PC-3 (cell line): ENCODE measurements around the gene PELI1. TPM values are rescaled to one million over a fixed set of nuclear protein-coding genes. Genes with fewer than 3 reads are reported as not detected.

Experiments used
- ATAC-seq: fragments of 200-7000 bp; cut with Tn5 transposase; 2 replicates; pipeline ENCODE4 v1.9.1; 2020; ENCODE audit warnings: mild to moderate bottlenecking, moderate library complexity
- BruUV-seq: library from RNA; stranded (reverse); fragments of 400-500 nt; replicated peaks from 2 replicates; lab custom pipeline; 2021; lab: Mats Ljungman, UMichigan
- CTCF ChIA-PET: fragments of 300-600 bp; sonication (Branson Sonifier 250); formaldehyde crosslinking; loops from one replicate; lab custom pipeline; 2022; ENCODE audit warnings: antibody characterized with exemption; lab: Charles Lee
- POLR2A ChIA-PET: fragments of 300-600 bp; sonication (Branson Sonifier 250); formaldehyde crosslinking; loops from one replicate; lab custom pipeline; 2022; ENCODE audit warnings: antibody characterized with exemption; ENCODE audit not compliant: unreplicated experiment; lab: Charles Lee
- DNase-seq: peaks from one replicate; pipeline ENCODE4 v3.0.0-alpha.2; 2015
- H2AFZ ChIP-seq: fragments of 300-600 bp; sonication (generic); 2 replicates; pipeline ENCODE4 v1.6.0; 2016; ENCODE audit warnings: antibody characterized with exemption, low read length
- H3F3A ChIP-seq: fragments of 300-600 bp; sonication (generic); one replicate; pipeline ENCODE4 v1.6.0; 2017; ENCODE audit warnings: antibody characterized with exemption, low read length, control low read depth, mild to moderate bottlenecking; ENCODE audit not compliant: unreplicated experiment
- H3K27ac ChIP-seq: fragments of 300-600 bp; sonication (generic); 2 replicates; pipeline ENCODE4 v1.5.1; 2016; ENCODE audit warnings: mild to moderate bottlenecking, low read length
- H3K27me3 ChIP-seq: fragments of 300-600 bp; sonication (generic); 2 replicates; pipeline ENCODE4 v1.6.1; 2016; ENCODE audit warnings: low read length, mixed read lengths
- H3K36me3 ChIP-seq: fragments of 300-600 bp; sonication (generic); 2 replicates; pipeline ENCODE4 v1.6.1; 2016; ENCODE audit warnings: low read depth, mixed run types, low read length, mixed read lengths
- H3K4me1 ChIP-seq: fragments of 300-600 bp; sonication (generic); 2 replicates; pipeline ENCODE4 v1.5.1; 2016; ENCODE audit warnings: low read length; ENCODE audit not compliant: insufficient read depth
- H3K4me2 ChIP-seq: fragments of 300-600 bp; sonication (generic); 2 replicates; pipeline ENCODE4 v1.6.0; 2016; ENCODE audit warnings: low read length
- H3K4me3 ChIP-seq: fragments of 300-600 bp; sonication (generic); 2 replicates; pipeline ENCODE4 v1.5.1; 2016; ENCODE audit warnings: mild to moderate bottlenecking, low read length, mixed read lengths
- H3K79me2 ChIP-seq: fragments of 300-600 bp; sonication (generic); 2 replicates; pipeline ENCODE4 v1.6.1; 2017; ENCODE audit warnings: low read length, mixed read lengths
- H3K9ac ChIP-seq: fragments of 300-600 bp; sonication (generic); 2 replicates; pipeline ENCODE4 v1.6.0; 2016; ENCODE audit warnings: mild to moderate bottlenecking, low read length
- H3K9me2 ChIP-seq: fragments of 300-600 bp; sonication (generic); replicated peaks from 2 replicates; pipeline ENCODE4 v1.6.1; 2016; ENCODE audit warnings: mixed run types, low read length, mixed read lengths
- H3K9me3 ChIP-seq: fragments of 300-600 bp; sonication (generic); 2 replicates; pipeline ENCODE4 v1.6.1; 2016; ENCODE audit warnings: low read length, mixed read lengths
- H4K20me1 ChIP-seq: fragments of 300-600 bp; sonication (generic); 2 replicates; pipeline ENCODE4 v1.6.1; 2016; ENCODE audit warnings: low read length, mixed read lengths
- CTCF ChIP-seq: fragments of 300-600 bp; sonication (generic); conservative IDR thresholded peaks from 2 replicates; pipeline ENCODE4 v1.5.1; 2017; ENCODE audit warnings: antibody characterized with exemption, low read depth, mild to moderate bottlenecking, low read length
- EZH2 ChIP-seq: fragments of 300-600 bp; sonication (generic); IDR thresholded peaks from one replicate; pipeline ENCODE4 v1.6.1; 2017; ENCODE audit warnings: antibody characterized with exemption, mild to moderate bottlenecking, low read length; ENCODE audit not compliant: unreplicated experiment
- EZH2phosphoT487 ChIP-seq: fragments of 300-600 bp; sonication (generic); IDR thresholded peaks from 2 replicates; pipeline ENCODE4 v1.6.1; 2018; ENCODE audit warnings: mild to moderate bottlenecking, antibody characterized with exemption, low read length, borderline replicate concordance
- intact Hi-C: fragments of 100-400 bp; cut with micrococcal nuclease; formaldehyde crosslinking; loops from 2 replicates; pipeline ENCODE4 v1.9.0; 2023
- total RNA-seq: library from RNA; depleted of rRNA; stranded (reverse); fragments of >200 nt; gene quantifications from 2 replicates; pipeline ENCODE4 v1.2.3, GENCODE V29; 2014

Gene PELI1
- total RNA-seq, 1 experiment from 2014 or later: 5.6 TPM

- H3K4me3 ChIP-seq: no peak overlapping the region
- no peaks in the 10 kb centered on the region for H3K36me3 ChIP-seq
- no peak overlapping the region for H2AFZ ChIP-seq
- POLR2A ChIA-PET: no interaction called here
- no peaks in the 10 kb centered on the region for H3F3A ChIP-seq
- TF ChIP-seq CTCF (no peak), EZH2 (no peak), EZH2phosphoT487 (no peak)
- peak; percentile 59 for DNase-seq
- H3K27me3 ChIP-seq: no peaks in the 10 kb centered on the region
- CTCF ChIA-PET: no interaction called here
- H3K4me1 ChIP-seq: peaks cover 4% of the 10 kb centered on the region; the same call in 1 of the 2 replicates
- H3K27ac ChIP-seq: no peak overlapping the region
- BruUV-seq: no TSS peak
- H3K4me2 ChIP-seq: no peak overlapping the region
- H3K9me2 ChIP-seq: no peaks in the 10 kb centered on the region
- no peaks in the 10 kb centered on the region for H4K20me1 ChIP-seq
- no peaks in the 10 kb centered on the region for H3K79me2 ChIP-seq
- ATAC-seq: peak; percentile 11; the same call in 1 of the 2 replicates
- H3K9me3 ChIP-seq: no peaks in the 10 kb centered on the region
- intact Hi-C loops: no loop called here
- H3K9ac ChIP-seq: no peak overlapping the region
These were observed 91.6 kb downstream of the PELI1 start for GRCh38 chr2:64052463-64053241.

DNA sequence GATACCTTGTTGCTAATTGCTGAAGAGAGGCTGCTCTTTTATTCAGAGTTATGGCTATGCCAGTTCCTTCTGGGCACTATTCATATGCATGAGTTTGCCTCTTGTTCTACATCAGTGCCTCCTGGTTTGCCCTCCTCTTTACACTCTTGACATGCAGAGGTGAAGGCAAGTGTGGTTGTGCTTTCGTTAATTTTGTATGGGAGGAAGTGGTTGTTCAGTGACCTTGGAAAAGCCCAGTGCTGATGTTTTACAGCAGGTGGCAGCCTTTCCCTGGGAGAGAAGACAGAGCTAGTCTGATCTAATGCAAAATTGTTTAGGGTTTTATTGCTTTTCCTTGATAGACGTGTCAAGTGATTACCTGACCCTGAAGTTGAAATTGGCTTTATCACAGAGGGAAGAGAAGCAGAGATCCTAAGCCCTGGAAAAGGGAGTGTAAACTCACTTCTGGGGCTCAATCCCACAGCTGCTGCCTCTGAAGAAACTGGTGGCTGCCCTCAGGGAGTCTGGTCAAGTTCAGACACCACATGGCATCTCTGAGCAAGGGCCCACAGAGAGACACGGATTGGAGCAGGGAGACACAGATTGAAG lies 94.5 kb downstream of the PELI1 start:
- intact Hi-C loops: loop anchor here (1.0 to 5.0 kb wide), 8 partner anchors 93 to 838 kb away; partner anchors contain the start of gene PELI1
- Histone ChIP-seq H3K36me3 (no peaks in the 10 kb centered on the region), H2AFZ (peak overlapping the region; percentile 69), H3K9me3 (no peaks in the 10 kb centered on the region), H3K27ac (no peak overlapping the region), H4K20me1 (no peaks in the 10 kb centered on the region), H3K4me3 (no peak overlapping the region), H3F3A (no peaks in the 10 kb centered on the region), H3K9me2 (no peaks in the 10 kb centered on the region), H3K9ac (no peak overlapping the region), H3K4me1 (peaks cover 4% of the 10 kb centered on the region; the same call in 1 of the 2 replicates), H3K4me2 (peak overlapping the region; percentile 45), H3K27me3 (no peaks in the 10 kb centered on the region), H3K79me2 (no peaks in the 10 kb centered on the region)
- ATAC-seq (peak; percentile 95), DNase-seq (peak; percentile 79)
- ChIA-PET POLR2A (no interaction called here), CTCF (interaction anchor here (0.6 to 1.4 kb wide), 6 partner anchors 169 to 281 kb away, joined by 3 to 19 read pairs (median 12); no protein-coding TSS in a partner anchor)
- TF ChIP-seq EZH2phosphoT487 (no peak), CTCF (peak; percentile 95)
- no TSS peak for BruUV-seq

DNA sequence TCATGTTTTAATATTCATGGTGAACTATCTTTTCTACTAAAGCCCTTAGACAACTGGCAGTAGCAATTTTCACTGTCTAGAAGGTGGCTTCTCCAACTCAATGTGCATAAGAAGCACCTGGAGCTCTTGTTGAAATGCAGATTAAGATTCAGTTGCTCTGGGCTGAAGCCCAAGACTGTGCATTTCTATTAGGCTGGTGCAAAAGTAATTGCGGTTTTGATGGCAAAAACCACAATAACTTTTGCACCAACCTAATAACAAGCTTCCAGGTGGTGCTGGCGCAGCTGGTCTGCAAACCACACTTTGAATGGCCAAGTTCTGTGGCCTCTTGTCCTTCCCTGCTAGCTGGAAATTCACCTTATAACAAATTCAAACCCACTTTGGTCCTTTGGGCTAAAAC lies 98.3 kb downstream of the PELI1 start:
- Histone ChIP-seq H3K27me3 (no peaks in the 10 kb centered on the region), H3K4me3 (no peak overlapping the region), H3K27ac (no peak overlapping the region), H3K36me3 (no peaks in the 10 kb centered on the region), H3K9me2 (no peaks in the 10 kb centered on the region), H3K4me2 (no peak overlapping the region), H4K20me1 (no peaks in the 10 kb centered on the region), H3K9ac (no peak overlapping the region), H3K9me3 (no peaks in the 10 kb centered on the region), H3K4me1 (peaks cover 4% of the 10 kb centered on the region; the same call in 1 of the 2 replicates), H3F3A (no peaks in the 10 kb centered on the region), H3K79me2 (no peaks in the 10 kb centered on the region), H2AFZ (no peak overlapping the region)
- ChIA-PET POLR2A (no interaction called here), CTCF (no interaction called here)
- ATAC-seq (no peak), DNase-seq (no peak)
- intact Hi-C loops: loop anchor here (5.0 kb wide), 4 partner anchors 96 to 841 kb away; partner anchors contain the start of gene PELI1
- BruUV-seq: no TSS peak
- TF ChIP-seq CTCF: no peak
- TF ChIP-seq EZH2phosphoT487: no peak
- no peak for TF ChIP-seq EZH2
